HepG2 (cell line): ENCODE data around the gene STAC. TPM values are rescaled to one million over a fixed set of nuclear protein-coding genes. Genes with fewer than 3 reads are reported as not detected.

Experiments used
- ATAC-seq: fragments of 200-7000 bp; cut with Tn5 transposase; 3 replicates; pipeline ENCODE4 v1.9.1; 2020; ENCODE audit warnings: mild to moderate bottlenecking, moderate library complexity
- BruUV-seq: library from RNA; stranded (reverse); fragments of 400-500 nt; replicated peaks from 2 replicates; lab custom pipeline; 2021; lab: Mats Ljungman, UMichigan
- CTCF ChIA-PET: fragments of 300-600 bp; formaldehyde crosslinking; extraction: SDS; loops from one replicate; lab custom pipeline; 2021; ENCODE audit warnings: low total read pairs, inconsistent platforms, low intra/inter-chr PET ratio; lab: Yijun Ruan, JAX
- POLR2A ChIA-PET: fragments of 350-600 bp; sonication (Branson Sonifier 250); formaldehyde crosslinking; loops from one replicate; lab custom pipeline; 2020; ENCODE audit warnings: antibody characterized with exemption, inconsistent platforms; lab: Yijun Ruan, JAX
- DNase-seq: peaks from one replicate; pipeline ENCODE4 v3.0.0-alpha.2; 2015; ENCODE audit warnings: low spot score
- FAIRE-seq: peaks from 3 replicates; lab custom pipeline; 2011; peaks lifted over from hg19 to GRCh38; lab: Jason Lieb, UNC
- H2AFZ ChIP-seq: one replicate; pipeline ENCODE4 v1.6.1; 2011; ENCODE audit warnings: low read length, inconsistent platforms
- H3K27ac ChIP-seq: fragments of 300-600 bp; 3 replicates; pipeline ENCODE4 v1.8.0; 2011; ENCODE audit warnings: mixed run types, mild to moderate bottlenecking, mixed read lengths, low read length, inconsistent platforms; ENCODE audit not compliant: insufficient read depth; ENCODE audit errors: extremely low read length
- H3K27me3 ChIP-seq, 2 experiments: fragments of 200-600 bp in 1 of 2; 2 replicates in 1 of 2; 3 replicates in 1 of 2; pipeline versions ENCODE4 v1.6.0 to v1.8.0; 2011; ENCODE audit warnings: low read length in 2 of 2, mild to moderate bottlenecking in 2 of 2, moderate library complexity in 2 of 2, inconsistent platforms in 1 of 2; ENCODE audit not compliant: insufficient read depth in 2 of 2, control insufficient read depth in 1 of 2
- H3K36me3 ChIP-seq, 2 experiments: fragments of 200-600 bp in 1 of 2; replicated peaks in 1 of 2; 2 replicates in 1 of 2; 3 replicates in 1 of 2; pipeline versions ENCODE4 v1.5.1 to v1.8.0; 2011; ENCODE audit warnings: low read length in 2 of 2, inconsistent platforms in 1 of 2; ENCODE audit not compliant: insufficient read depth in 2 of 2, control insufficient read depth in 1 of 2
- H3K4me1 ChIP-seq: 2 replicates; pipeline ENCODE4 v1.5.1; 2012; ENCODE audit warnings: low read length, inconsistent platforms; ENCODE audit not compliant: insufficient read depth
- H3K4me2 ChIP-seq: 2 replicates; pipeline ENCODE4 v1.6.0; 2011; ENCODE audit warnings: low read depth, low read length, inconsistent platforms
- H3K4me3 ChIP-seq, 3 experiments: fragments of 200-600 bp in 1 of 3; sonication (generic), shearing (Covaris generic) in 1 of 3; replicated peaks in 1 of 3; 2 replicates each; pipeline ENCODE4 v1.5.1; 2011 to 2016; ENCODE audit warnings: low read length in 3 of 3, inconsistent platforms in 2 of 3, low read depth in 2 of 3, mild to moderate bottlenecking in 2 of 3, control low read depth in 1 of 3, mixed read lengths in 1 of 3; ENCODE audit not compliant: insufficient read depth in 1 of 3
- H3K79me2 ChIP-seq: one replicate; pipeline ENCODE4 v1.6.1; 2011; ENCODE audit warnings: low read length, inconsistent platforms; ENCODE audit not compliant: insufficient read depth
- H3K9ac ChIP-seq: 2 replicates; pipeline ENCODE4 v1.6.0; 2011; ENCODE audit warnings: mild to moderate bottlenecking, low read depth, low read length, inconsistent platforms; ENCODE audit not compliant: insufficient read depth
- H3K9me3 ChIP-seq: 2 replicates; pipeline ENCODE4 v1.5.1; 2012; ENCODE audit warnings: mild to moderate bottlenecking, low read length
- H4K20me1 ChIP-seq: 2 replicates; pipeline ENCODE4 v1.6.0; 2011; ENCODE audit warnings: inconsistent platforms, mild to moderate bottlenecking, low read length, moderate library complexity; ENCODE audit not compliant: insufficient read depth
- BCL3 ChIP-seq: sonication (generic); formaldehyde crosslinking; IDR thresholded peaks from 2 replicates; pipeline ENCODE4 v1.5.1; 2020; ENCODE audit warnings: mild to moderate bottlenecking, missing genetic modification reagents, moderate library complexity
- KMT2B ChIP-seq: IDR thresholded peaks from 2 replicates; pipeline ENCODE4 v1.6.1; 2016; ENCODE audit warnings: missing genetic modification reagents, missing compliant biosample characterization
- ZBTB46 ChIP-seq: sonication (generic); formaldehyde crosslinking; IDR thresholded peaks from 2 replicates; pipeline ENCODE4 v1.4.0; 2020; ENCODE audit warnings: mild to moderate bottlenecking, missing genetic modification reagents, borderline replicate concordance
- ZNF580 ChIP-seq: IDR thresholded peaks from 2 replicates; pipeline ENCODE4 v1.6.1; 2016; ENCODE audit warnings: low read depth, borderline replicate concordance
- WGBS: methylation state at CpG from one replicate; pipeline ENCODE4 v1.1.6; 2017; ENCODE audit warnings: low lambda C conversion rate; 5-methylcytosine and 5-hydroxymethylcytosine counted together
- in situ Hi-C: cut with HindIII; loops from 2 replicates; pipeline ENCODE4 v1.10.0; 2017; ENCODE audit warnings: low pct_unique_long_range_greater_than_20kb; ENCODE audit not compliant: extremely low pct_ligation_motif_present
- intact Hi-C: fragments of 100-400 bp; cut with micrococcal nuclease; formaldehyde crosslinking; loops from one replicate; pipeline ENCODE4 v1.10.0; 2022; ENCODE audit not compliant: unreplicated experiment
- polyA plus RNA-seq, 8 experiments: library from polyadenylated mRNA; depleted of rRNA in 3 of 8; stranded (reverse) in 7 of 8; unstranded in 1 of 8; fragments of >200 nt; fragmentation: Illumina TruSeq in 4 of 8; extraction: Trizol in 4 of 8; gene quantifications; 2 replicates each; pipeline versions ENCODE4 v1.2.1 to v1.2.3, GENCODE V29; 2011 to 2016; ENCODE audit warnings: low read depth in 4 of 8, missing spikeins in 1 of 8, mixed read lengths in 1 of 8; ENCODE audit not compliant: insufficient read depth in 1 of 8
- total RNA-seq, 5 experiments: library from RNA; depleted of rRNA; stranded (reverse); fragments of >200 nt; fragmentation: Illumina TruSeq; extraction: Trizol; gene quantifications; 2 replicates each; pipeline ENCODE4 v1.2.3, GENCODE V29; 2016; ENCODE audit warnings: low read depth in 1 of 5

The STAC gene
- total and polyA plus RNA-seq, 2 of the 13 experiments (the other 11 are each of a cell fraction or from before 2014, with no cell fraction given) = not detected

GRCh38 chr3:36379872-36380220, 458 bp upstream of the STAC start:
- Histone ChIP-seq H3K27me3 (peaks cover 2 to 15% of the 10 kb centered on the region in 2 experiments; a peak in 3 of 5 replicates), H4K20me1 (no peaks in the 10 kb centered on the region), H3K36me3 (no peaks in the 10 kb centered on the region), H3K4me1 (peaks cover 5% of the 10 kb centered on the region; the same call in 1 of the 2 replicates), H3K4me2 (no peak overlapping the region), H3K9ac (no peak overlapping the region), H3K4me3 (no peak overlapping the region), H3K27ac (no peak overlapping the region), H3K9me3 (no peaks in the 10 kb centered on the region), H3K79me2 (no peaks in the 10 kb centered on the region), H2AFZ (no peak overlapping the region)
- WGBS = 8% methylated on average over 8 of the region's 8 CpGs
- intact Hi-C loops = no loop called here
- ChIA-PET POLR2A (no interaction called here), CTCF (no interaction called here)
- FAIRE-seq (no peak), ATAC-seq (no peak), DNase-seq (no peak)
- TF ChIP-seq ZBTB46 = no peak
- no peak for TF ChIP-seq BCL3 (CRISPR knock-in tag)
- TF ChIP-seq KMT2B = no peak
- no peak for TF ChIP-seq ZNF580
- in situ Hi-C loops = no loop called here
- BruUV-seq = no TSS peak
